GM18511 (cell line): ENCODE data around the gene OR2J3.
"Not testable (repeated sequence)": the region's sequence is repeated elsewhere in the genome, so short reads cannot be mapped to it uniquely, and the experiment has no call there.

Experiments used
- ATAC-seq: cut with Tn5 transposase; IDR thresholded peaks from one replicate; pipeline ENCODE4 v1.9.1; 2021; ENCODE audit warnings: mild to moderate bottlenecking, moderate library complexity; ENCODE audit not compliant: unreplicated experiment

The OR2J3 gene

GRCh38 chr6:29107758-29108157 lies at the start of gene OR2J3:
Gene OR2J3 (plus strand): TSS chr6:29108058. CDS start chr6:29111891, 3,833 bp downstream.
- ATAC-seq, result no peak

GRCh38 chr6:29071831-29072723 lies 35.8 kb upstream of the OR2J3 start:
- ATAC-seq, result no peak

GRCh38 chr6:29079203-29079602 lies 28.7 kb upstream of the OR2J3 start:
- ATAC-seq, result no peak

- ATAC-seq, result no peak
Observed at GRCh38 chr6:29081312-29081711, 26.5 kb upstream of the OR2J3 start.

- ATAC-seq, result no peak
Observed at GRCh38 chr6:29082457-29082856, 25.4 kb upstream of the OR2J3 start.

- ATAC-seq, result no peak
Observed at GRCh38 chr6:29087213-29087612, 20.6 kb upstream of the OR2J3 start, which contains the start of gene OR2B3. Gene OR2B3 (minus strand): TSS chr6:29087313. CDS start chr6:29087248, 65 bp downstream.

GRCh38 chr6:29092957-29093356 lies 14.9 kb upstream of the OR2J3 start:
- ATAC-seq, result no peak

- ATAC-seq, result no peak
Observed at GRCh38 chr6:29097803-29098202, 10.1 kb upstream of the OR2J3 start.

- ATAC-seq, result no peak
Observed at GRCh38 chr6:29099190-29099589, 8.7 kb upstream of the OR2J3 start, which contains the start of gene OR2J1. Gene OR2J1 (plus strand): TSS chr6:29099490. CDS start chr6:29100943, 1,453 bp downstream.

- ATAC-seq, result no peak
Observed at GRCh38 chr6:29112135-29112534, 4.3 kb downstream of the OR2J3 start.

GRCh38 chr6:29114964-29115363 lies 7.1 kb downstream of the OR2J3 start:
- ATAC-seq, result not testable (repeated sequence)

- ATAC-seq, result no peak
Observed at GRCh38 chr6:29129326-29130012, 21.6 kb downstream of the OR2J3 start.

- ATAC-seq, result no peak
Observed at GRCh38 chr6:29130644-29131043, 22.8 kb downstream of the OR2J3 start.

GRCh38 chr6:29131691-29132090 lies 23.8 kb downstream of the OR2J3 start:
- ATAC-seq, result no peak

GRCh38 chr6:29137724-29138123 lies 29.9 kb downstream of the OR2J3 start:
- no peak for ATAC-seq

- no peak for ATAC-seq
Observed at GRCh38 chr6:29141606-29142005, 33.7 kb downstream of the OR2J3 start.

- ATAC-seq, result no peak
Observed at GRCh38 chr6:29142309-29142708, 34.5 kb downstream of the OR2J3 start.

GRCh38 chr6:29146179-29146578 lies 38.3 kb downstream of the OR2J3 start:
- no peak for ATAC-seq

- ATAC-seq, result no peak
Observed at GRCh38 chr6:29147074-29147473, 39.2 kb downstream of the OR2J3 start.

- ATAC-seq, result not testable (repeated sequence)
Observed at GRCh38 chr6:29149444-29149843, 41.6 kb downstream of the OR2J3 start.

GRCh38 chr6:29153083-29153482 lies 45.2 kb downstream of the OR2J3 start:
- no peak for ATAC-seq

GRCh38 chr6:29155182-29155581 lies 47.3 kb downstream of the OR2J3 start:
- ATAC-seq, result not testable (repeated sequence)
